Activated T-helper 2 cell treated with anti-CD3 and anti-CD28 coated beads, Interferon-gamma antibody, Interleukin-2, Interleukin-4, amounts not matched to agents 10 μg/mL and 5 μg/mL and 100 μg/mL, durations not matched to agents 14 hours and 24 hours and 36 hours (primary cell): ENCODE measurements around the gene IL22. TPM values are rescaled to one million over a fixed set of nuclear protein-coding genes. Genes with fewer than 3 reads are reported as not detected.

Source experiments
- DNase-seq: peaks from one replicate; pipeline ENCODE4 v3.0.0; 2021; ENCODE audit warnings: low spot score
- H3K27ac Mint-ChIP-seq: one replicate; pipeline ENCODE4 v1.8.0; 2021; ENCODE audit warnings: mixed read lengths
- H3K27me3 Mint-ChIP-seq: one replicate; pipeline ENCODE4 v1.8.0; 2021; ENCODE audit warnings: low read depth, mixed read lengths
- H3K36me3 Mint-ChIP-seq: one replicate; pipeline ENCODE4 v1.8.0; 2021; ENCODE audit warnings: low read depth, mixed read lengths
- H3K4me1 Mint-ChIP-seq: one replicate; pipeline ENCODE4 v1.8.0; 2021; ENCODE audit warnings: low read depth, mixed read lengths
- H3K4me3 Mint-ChIP-seq: one replicate; pipeline ENCODE4 v1.8.0; 2021; ENCODE audit warnings: low read depth, mild to moderate bottlenecking, moderate library complexity, mixed read lengths
- H3K9me3 Mint-ChIP-seq: one replicate; pipeline ENCODE4 v1.8.0; 2021; ENCODE audit warnings: mixed read lengths
- intact Hi-C: fragments of 100-400 bp; cut with micrococcal nuclease; formaldehyde crosslinking; loops from one replicate; pipeline ENCODE4 v1.15.1; 2023
- total RNA-seq: library from RNA; stranded (reverse); gene quantifications from 2 replicates; pipeline ENCODE4 v1.2.3, GENCODE V29; 2022

Gene IL22
- total RNA-seq, 1 donor from 2014 or later = 0.80 TPM

DNA sequence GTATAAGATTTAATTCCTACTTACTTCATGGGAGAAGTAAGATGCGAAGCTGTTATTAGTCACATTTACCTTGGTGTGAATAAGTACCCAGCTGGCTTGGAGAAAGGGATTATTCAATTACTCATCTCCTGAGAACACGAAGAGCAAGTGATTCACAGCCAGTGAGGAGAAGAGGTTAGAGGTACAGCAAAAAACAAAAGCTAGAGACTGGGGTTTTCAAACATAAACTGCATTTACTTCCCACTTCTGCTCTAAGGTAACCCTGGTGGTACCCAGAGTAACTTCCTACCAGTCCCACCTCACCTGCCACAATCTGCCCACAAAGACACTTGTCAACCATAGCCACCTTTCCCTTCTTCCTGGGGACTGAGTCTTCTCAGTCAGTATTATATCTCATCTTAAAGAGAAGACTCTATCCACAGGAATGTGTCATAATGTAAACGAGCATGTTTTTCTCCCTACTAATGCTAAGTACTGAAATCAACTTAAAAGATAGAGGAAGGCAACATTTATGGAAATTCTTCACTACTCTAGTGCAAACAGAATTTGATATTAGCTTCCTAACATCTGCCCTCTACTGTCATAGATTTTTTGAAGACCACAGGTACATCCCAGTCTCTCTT, 6.0 kb upstream of the IL22 start:
- peak overlapping the region; percentile 44 for H3K27ac Mint-ChIP-seq
- H3K36me3 Mint-ChIP-seq = no peaks in the 10 kb centered on the region
- H3K9me3 Mint-ChIP-seq = no peaks in the 10 kb centered on the region
- peaks cover 58% of the 10 kb centered on the region for H3K27me3 Mint-ChIP-seq
- H3K4me3 Mint-ChIP-seq = no peak overlapping the region
- intact Hi-C loops = loop anchor here (1.0 to 2.0 kb wide), 2 partner anchors 17 to 18 kb away; no protein-coding TSS in a partner anchor
- no peak for DNase-seq
- peaks cover 28% of the 10 kb centered on the region for H3K4me1 Mint-ChIP-seq

DNA sequence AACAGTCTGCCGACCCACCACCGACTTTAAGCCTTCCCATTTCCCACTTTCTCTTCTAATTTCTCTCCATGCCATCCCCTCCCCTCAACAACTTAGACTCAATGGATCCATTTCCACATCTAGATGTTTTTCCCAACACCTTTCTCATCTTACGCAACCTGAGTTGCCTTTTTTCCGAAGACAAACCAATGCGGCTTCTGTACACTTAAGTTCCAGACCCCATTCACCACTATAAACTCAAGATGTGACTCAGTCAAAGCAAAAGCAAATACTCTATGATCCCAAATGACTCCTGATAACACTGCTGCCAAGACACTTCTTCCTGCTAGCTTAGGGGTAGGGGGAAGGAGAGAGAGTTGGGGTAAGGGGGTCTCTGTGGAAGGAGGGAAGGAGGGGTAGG, 1.3 kb downstream of the IL22 start:
- intact Hi-C loops = no loop called here
- H3K27me3 Mint-ChIP-seq = peaks cover 68% of the 10 kb centered on the region
- H3K4me1 Mint-ChIP-seq = peaks cover 2% of the 10 kb centered on the region
- no peak overlapping the region for H3K4me3 Mint-ChIP-seq
- no peaks in the 10 kb centered on the region for H3K36me3 Mint-ChIP-seq
- H3K9me3 Mint-ChIP-seq = no peaks in the 10 kb centered on the region
- DNase-seq = no peak
- H3K27ac Mint-ChIP-seq = no peak overlapping the region

DNA sequence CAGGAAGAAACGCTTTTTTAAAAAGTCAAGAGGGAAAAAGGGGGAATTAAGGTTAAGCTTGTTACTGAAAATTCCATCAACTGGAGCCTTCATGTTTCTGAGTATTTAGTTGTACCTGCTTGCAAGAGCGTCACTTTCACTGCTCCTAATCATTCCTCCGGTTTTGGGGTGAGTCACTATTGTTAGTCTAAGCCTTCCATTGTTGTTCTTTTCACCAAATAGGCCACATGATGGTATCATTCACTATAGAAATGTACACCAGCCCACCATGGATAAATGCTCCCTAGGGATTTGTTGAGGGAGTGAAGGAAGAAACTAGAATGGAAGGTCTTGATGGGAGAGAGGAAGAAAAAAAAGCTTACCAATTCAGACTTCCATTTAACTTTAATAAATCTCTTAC, 3.0 kb downstream of the IL22 start:
- no peak for DNase-seq
- Mint-ChIP-seq H3K27me3 (peaks cover 72% of the 10 kb centered on the region), H3K4me1 (peaks cover 2% of the 10 kb centered on the region), H3K9me3 (no peaks in the 10 kb centered on the region), H3K4me3 (no peak overlapping the region), H3K36me3 (no peaks in the 10 kb centered on the region), H3K27ac (no peak overlapping the region)
- intact Hi-C loops = no loop called here

- Mint-ChIP-seq H3K27ac (no peak overlapping the region), H3K9me3 (peaks cover 6% of the 10 kb centered on the region), H3K27me3 (peaks cover 68% of the 10 kb centered on the region), H3K36me3 (peaks cover 2% of the 10 kb centered on the region), H3K4me1 (peaks cover 5% of the 10 kb centered on the region), H3K4me3 (no peak overlapping the region)
- intact Hi-C loops = no loop called here
- DNase-seq = no peak
Observed at GRCh38 chr12:68247785-68248184, 5.6 kb downstream of the IL22 start.

DNA sequence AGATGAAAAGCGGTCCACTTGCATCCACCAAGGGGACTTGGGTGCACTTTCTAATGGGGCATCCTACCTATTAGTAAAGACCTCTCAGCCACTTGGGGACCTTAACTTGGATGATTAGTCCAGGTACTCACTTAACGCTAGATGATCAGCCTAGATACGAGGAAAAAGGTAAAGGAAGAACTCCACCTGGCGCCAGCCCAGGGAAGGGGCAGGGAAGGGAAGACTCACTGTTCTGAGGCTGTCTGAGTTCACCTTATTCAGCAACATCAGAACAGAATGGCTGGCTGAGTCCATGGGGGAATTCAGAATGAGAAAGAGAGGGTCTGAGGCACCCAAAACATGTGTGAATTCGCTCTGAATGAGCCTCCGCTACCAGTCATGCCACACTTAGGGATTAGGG, 7.1 kb downstream of the IL22 start:
- Mint-ChIP-seq H3K36me3 (peaks cover 3% of the 10 kb centered on the region), H3K9me3 (peaks cover 12% of the 10 kb centered on the region), H3K27ac (no peak overlapping the region), H3K27me3 (peaks cover 56% of the 10 kb centered on the region), H3K4me1 (peaks cover 11% of the 10 kb centered on the region), H3K4me3 (no peak overlapping the region)
- intact Hi-C loops = no loop called here
- DNase-seq = no peak

GRCh38 chr12:68245180-68246021, 8.0 kb downstream of the IL22 start:
- Mint-ChIP-seq H3K27ac (no peak overlapping the region), H3K36me3 (peaks cover 3% of the 10 kb centered on the region), H3K4me3 (no peak overlapping the region), H3K4me1 (peaks cover 20% of the 10 kb centered on the region), H3K9me3 (peaks cover 12% of the 10 kb centered on the region), H3K27me3 (peaks cover 49% of the 10 kb centered on the region)
- DNase-seq = no peak
- intact Hi-C loops = no loop called here

DNA sequence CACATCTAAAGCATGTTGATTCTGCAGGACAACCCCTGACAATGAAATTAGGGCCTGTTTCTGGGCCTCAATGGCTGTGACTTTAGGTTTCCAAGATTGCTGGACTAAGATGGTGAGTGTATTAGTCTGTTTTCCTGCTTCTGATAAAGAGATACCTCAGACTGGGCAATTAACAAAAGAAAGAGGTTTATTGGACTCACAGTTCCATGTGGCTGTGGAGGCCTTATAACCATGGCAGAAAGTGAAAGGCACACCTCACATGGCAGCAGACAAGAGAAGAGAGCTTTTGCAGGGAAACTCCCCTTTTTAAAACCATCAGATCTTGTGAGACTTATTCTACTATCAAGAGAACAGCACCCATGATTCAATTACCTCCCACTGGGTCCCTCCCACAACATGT, 10.6 kb downstream of the IL22 start:
- Mint-ChIP-seq H3K27ac (no peak overlapping the region), H3K4me1 (peaks cover 29% of the 10 kb centered on the region), H3K9me3 (peaks cover 14% of the 10 kb centered on the region), H3K36me3 (peaks cover 5% of the 10 kb centered on the region), H3K27me3 (peaks cover 32% of the 10 kb centered on the region), H3K4me3 (no peak overlapping the region)
- intact Hi-C loops = no loop called here
- DNase-seq = no peak

DNA sequence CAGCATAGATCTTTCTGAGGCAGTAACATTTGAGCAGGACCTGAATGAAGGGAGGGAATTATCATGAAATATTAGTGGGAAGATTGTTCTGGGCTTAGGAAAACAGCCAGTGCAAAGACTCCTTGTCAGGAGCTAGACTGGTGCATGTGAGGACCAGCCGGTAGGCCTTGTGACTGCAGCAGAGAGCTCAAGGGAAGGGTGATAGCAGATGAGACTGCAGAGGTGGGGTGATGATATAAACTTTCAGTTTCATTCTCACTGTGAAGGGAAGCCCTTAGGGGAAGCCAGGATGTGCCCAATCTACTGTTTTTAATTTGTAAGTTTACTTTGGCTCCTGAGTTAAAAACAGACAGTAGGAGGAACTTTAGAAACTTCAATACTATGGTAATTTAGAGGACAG, 12.4 kb downstream of the IL22 start:
- peaks cover 7% of the 10 kb centered on the region for H3K36me3 Mint-ChIP-seq
- intact Hi-C loops = loop anchor here (1.0 to 2.0 kb wide), 5 partner anchors 18 to 52 kb away; no protein-coding TSS in a partner anchor
- peaks cover 15% of the 10 kb centered on the region for H3K9me3 Mint-ChIP-seq
- peak overlapping the region; percentile 38 for H3K4me3 Mint-ChIP-seq
- H3K4me1 Mint-ChIP-seq = peaks cover 44% of the 10 kb centered on the region
- H3K27ac Mint-ChIP-seq = peak overlapping the region; percentile 86
- peaks cover 17% of the 10 kb centered on the region for H3K27me3 Mint-ChIP-seq
- DNase-seq = peak; percentile 53

GRCh38 chr12:68240079-68240478, 13.3 kb downstream of the IL22 start:
- intact Hi-C loops = loop anchor here (2.0 kb wide), 2 partner anchors 39 to 51 kb away; no protein-coding TSS in a partner anchor
- DNase-seq = no peak
- peaks cover 7% of the 10 kb centered on the region for H3K36me3 Mint-ChIP-seq
- no peak overlapping the region for H3K4me3 Mint-ChIP-seq
- H3K27me3 Mint-ChIP-seq = peaks cover 10% of the 10 kb centered on the region
- peaks cover 49% of the 10 kb centered on the region for H3K4me1 Mint-ChIP-seq
- H3K9me3 Mint-ChIP-seq = peaks cover 15% of the 10 kb centered on the region
- no peak overlapping the region for H3K27ac Mint-ChIP-seq

DNA sequence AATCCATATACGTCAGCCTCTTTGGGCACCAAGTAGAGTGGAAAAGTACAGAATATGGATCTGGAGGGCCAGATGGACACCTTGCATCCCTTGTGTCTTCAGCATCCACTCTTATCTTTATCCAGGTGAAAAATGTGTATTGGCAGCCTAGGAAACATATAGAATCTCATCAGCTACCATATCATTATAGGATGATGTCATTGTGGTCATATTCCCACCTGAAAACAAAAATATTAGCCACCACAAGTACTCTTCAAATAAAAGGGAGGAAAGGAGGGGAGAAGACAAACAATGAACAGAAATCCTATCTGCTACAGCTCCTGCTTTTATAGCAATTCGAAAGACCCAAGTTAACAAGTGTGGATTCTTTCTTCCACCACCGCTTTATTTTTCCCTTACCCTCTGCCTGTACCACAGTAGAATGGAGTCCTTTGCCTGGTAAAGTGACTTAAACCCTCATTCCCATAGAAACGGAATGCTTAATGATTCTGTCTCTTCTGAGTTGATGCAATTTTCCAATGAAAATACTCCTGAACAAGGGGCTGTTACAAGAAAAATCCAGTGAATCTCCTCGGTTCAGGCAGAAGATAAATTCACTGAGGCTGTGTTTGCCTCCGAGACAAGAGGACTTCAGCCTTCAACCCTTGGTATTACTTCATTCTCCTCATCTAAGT, 14.0 kb downstream of the IL22 start:
- Mint-ChIP-seq H3K27me3 (peaks cover 6% of the 10 kb centered on the region), H3K9me3 (peaks cover 15% of the 10 kb centered on the region), H3K4me3 (no peak overlapping the region), H3K36me3 (peaks cover 7% of the 10 kb centered on the region), H3K27ac (no peak overlapping the region), H3K4me1 (peaks cover 55% of the 10 kb centered on the region)
- no peak for DNase-seq
- intact Hi-C loops = no loop called here

- intact Hi-C loops = no loop called here
- Mint-ChIP-seq H3K27ac (no peak overlapping the region), H3K4me1 (peaks cover 63% of the 10 kb centered on the region), H3K27me3 (peaks cover 3% of the 10 kb centered on the region), H3K4me3 (no peak overlapping the region), H3K9me3 (peaks cover 7% of the 10 kb centered on the region), H3K36me3 (peaks cover 3% of the 10 kb centered on the region)
- DNase-seq = no peak
Observed at GRCh38 chr12:68237619-68238018, 15.8 kb downstream of the IL22 start.

- peak overlapping the region; percentile 70 for H3K27ac Mint-ChIP-seq
- intact Hi-C loops = no loop called here
- H3K4me1 Mint-ChIP-seq = peaks cover 62% of the 10 kb centered on the region
- H3K27me3 Mint-ChIP-seq = peaks cover 5% of the 10 kb centered on the region
- peak overlapping the region; percentile 67 for H3K4me3 Mint-ChIP-seq
- peaks cover 3% of the 10 kb centered on the region for H3K9me3 Mint-ChIP-seq
- H3K36me3 Mint-ChIP-seq = peaks cover 3% of the 10 kb centered on the region
- no peak for DNase-seq
Observed at GRCh38 chr12:68237078-68237477, 16.3 kb downstream of the IL22 start.
